Cerebellar cortex (tissue), 1 donor: ENCODE results near the gene KCNH6.

Experiments used
- DNase-seq: peaks from one replicate; pipeline ENCODE4 v3.0.0-alpha.2; 2015; ENCODE audit warnings: low spot score

The KCNH6 gene

GRCh38 chr17:63533433-63534077 lies 10.4 kb downstream of the KCNH6 start:
- DNase-seq, result no peak

- no peak for DNase-seq
Observed at GRCh38 chr17:63534078-63534570, 11.0 kb downstream of the KCNH6 start.

- DNase-seq, result no peak
Observed at GRCh38 chr17:63534816-63535455, 11.8 kb downstream of the KCNH6 start.

- no peak for DNase-seq
Observed at GRCh38 chr17:63535640-63536039, 12.5 kb downstream of the KCNH6 start.

- DNase-seq, result no peak
Observed at GRCh38 chr17:63537001-63537400, 13.8 kb downstream of the KCNH6 start.

GRCh38 chr17:63537991-63538692 lies 15.0 kb downstream of the KCNH6 start:
- DNase-seq, result no peak

GRCh38 chr17:63538693-63539595 lies 15.8 kb downstream of the KCNH6 start:
- DNase-seq, result no peak

GRCh38 chr17:63540590-63540989 lies 17.4 kb downstream of the KCNH6 start:
- no peak for DNase-seq

- DNase-seq, result no peak
Observed at GRCh38 chr17:63542218-63542545, 19.0 kb downstream of the KCNH6 start.

GRCh38 chr17:63542942-63543821 lies 20.0 kb downstream of the KCNH6 start:
- no peak for DNase-seq

- no peak for DNase-seq
Observed at GRCh38 chr17:63543822-63544420, 20.8 kb downstream of the KCNH6 start.

GRCh38 chr17:63544467-63545301 lies 21.5 kb downstream of the KCNH6 start:
- DNase-seq, result no peak

GRCh38 chr17:63546308-63547082 lies 23.3 kb downstream of the KCNH6 start:
- DNase-seq, result no peak

GRCh38 chr17:63547083-63547523 lies 23.9 kb downstream of the KCNH6 start:
- DNase-seq, result no peak

GRCh38 chr17:63549289-63549945 lies 26.3 kb downstream of the KCNH6 start:
- DNase-seq, result no peak

GRCh38 chr17:63549946-63550816 lies 27.0 kb downstream of the KCNH6 start, which contains the start of gene DCAF7:
Gene DCAF7 (plus strand): TSS chr17:63550477. CDS start chr17:63550678, 201 bp downstream.
- DNase-seq, result peak; percentile 100
